HepG2 (cell line): ENCODE results near the gene CDT1. TPM values are rescaled to one million over a fixed set of nuclear protein-coding genes. Genes with fewer than 3 reads are reported as not detected.

Experiments
- AKAP8 ChIP-seq: sonication (generic); formaldehyde crosslinking; IDR thresholded peaks from 2 replicates; pipeline ENCODE4 v1.5.1; 2020; ENCODE audit warnings: mild to moderate bottlenecking, missing genetic modification reagents
- FOSL2 ChIP-seq: sonication (generic); formaldehyde crosslinking; IDR thresholded peaks from 2 replicates; pipeline ENCODE4 v1.4.0; 2020; ENCODE audit warnings: missing genetic modification reagents
- HDAC2 ChIP-seq: sonication (generic); formaldehyde crosslinking; IDR thresholded peaks from 2 replicates; pipeline ENCODE4 v1.4.0; 2020; ENCODE audit warnings: missing genetic modification reagents
- HOXD1 ChIP-seq: sonication (generic); formaldehyde crosslinking; IDR thresholded peaks from 2 replicates; pipeline ENCODE4 v1.5.0; 2020; ENCODE audit warnings: missing genetic modification reagents
- IRF2 ChIP-seq: IDR thresholded peaks from 2 replicates; pipeline ENCODE4 v1.6.1; 2018; ENCODE audit warnings: missing genetic modification reagents, missing compliant biosample characterization
- POLR2AphosphoS2 ChIP-seq: IDR thresholded peaks from 2 replicates; pipeline ENCODE4 v1.6.1; 2011; ENCODE audit warnings: low read depth, low read length, improper control_type of control experiment
- ZFP82 ChIP-seq: sonication (generic); formaldehyde crosslinking; IDR thresholded peaks from 2 replicates; pipeline ENCODE4 v1.5.1; 2020; ENCODE audit warnings: mild to moderate bottlenecking, missing genetic modification reagents, borderline replicate concordance
- ZKSCAN1 ChIP-seq: fragments of 150-350 bp; IDR thresholded peaks from 2 replicates; pipeline ENCODE4 v1.6.1; 2014; ENCODE audit warnings: low read length
- ZKSCAN8 ChIP-seq: IDR thresholded peaks from 2 replicates; pipeline ENCODE4 v1.6.1; 2016; ENCODE audit warnings: borderline replicate concordance, missing genetic modification reagents, missing compliant biosample characterization
- ZMYM3 ChIP-seq: sonication (generic); formaldehyde crosslinking; IDR thresholded peaks from 2 replicates; pipeline ENCODE4 v1.5.1; 2020; ENCODE audit warnings: mild to moderate bottlenecking, missing genetic modification reagents
- ZNF274 ChIP-seq: sonication (generic); formaldehyde crosslinking; IDR thresholded peaks from 2 replicates; pipeline ENCODE4 v1.5.1; 2020; ENCODE audit warnings: mild to moderate bottlenecking, missing genetic modification reagents
- ZNF282 ChIP-seq: fragments of 450-650 bp; IDR thresholded peaks from 2 replicates; pipeline ENCODE4 v1.6.1; 2018; ENCODE audit not compliant: partially characterized antibody
- ZNF33B ChIP-seq: sonication (generic); formaldehyde crosslinking; IDR thresholded peaks from 2 replicates; pipeline ENCODE4 v1.5.1; 2020; ENCODE audit warnings: mild to moderate bottlenecking, missing genetic modification reagents
- ZNF678 ChIP-seq: sonication (generic); formaldehyde crosslinking; IDR thresholded peaks from 2 replicates; pipeline ENCODE4 v1.4.0; 2020; ENCODE audit warnings: mild to moderate bottlenecking, missing genetic modification reagents
- ZNF749 ChIP-seq: sonication (generic); formaldehyde crosslinking; IDR thresholded peaks from 2 replicates; pipeline ENCODE4 v1.8.0; 2022; ENCODE audit warnings: mild to moderate bottlenecking, missing genetic modification reagents, moderate library complexity, borderline replicate concordance
- polyA plus RNA-seq, 8 experiments: library from polyadenylated mRNA; depleted of rRNA in 3 of 8; stranded (reverse) in 7 of 8; unstranded in 1 of 8; fragments of >200 nt; fragmentation: Illumina TruSeq in 4 of 8; extraction: Trizol in 4 of 8; gene quantifications; 2 replicates each; pipeline versions ENCODE4 v1.2.1 to v1.2.3, GENCODE V29; 2011 to 2016; ENCODE audit warnings: low read depth in 4 of 8, missing spikeins in 1 of 8, mixed read lengths in 1 of 8; ENCODE audit not compliant: insufficient read depth in 1 of 8
- total RNA-seq, 5 experiments: library from RNA; depleted of rRNA; stranded (reverse); fragments of >200 nt; fragmentation: Illumina TruSeq; extraction: Trizol; gene quantifications; 2 replicates each; pipeline ENCODE4 v1.2.3, GENCODE V29; 2016; ENCODE audit warnings: low read depth in 1 of 5
- TF ChIP-seq, protein P1 (sequence below): sonication (generic); formaldehyde crosslinking; IDR thresholded peaks from 2 replicates; pipeline ENCODE4 v1.5.1; 2020; ENCODE audit warnings: mild to moderate bottlenecking, moderate library complexity, missing genetic modification reagents
- TF ChIP-seq, protein P2 (sequence below): fragments of 450-650 bp; IDR thresholded peaks from 2 replicates; pipeline ENCODE4 v1.6.1; 2017
- TF ChIP-seq, protein P3 (sequence below): IDR thresholded peaks from 2 replicates; pipeline ENCODE4 v1.4.0; 2020; ENCODE audit warnings: mild to moderate bottlenecking, missing genetic modification reagents
- TF ChIP-seq, protein P4 (sequence below): sonication (generic); formaldehyde crosslinking; conservative IDR thresholded peaks from 2 replicates; pipeline ENCODE4 v1.8.0; 2022; ENCODE audit warnings: low read depth, missing genetic modification reagents
- TF ChIP-seq, protein P5 (sequence below): sonication (generic); formaldehyde crosslinking; IDR thresholded peaks from 2 replicates; pipeline ENCODE4 v1.4.0; 2020; ENCODE audit warnings: missing genetic modification reagents

The CDT1 gene
- total and polyA plus RNA-seq, 2 of the 13 experiments (the other 11 are each of a cell fraction or from before 2014, with no cell fraction given) = 23.1 to 23.8 TPM

DNA sequence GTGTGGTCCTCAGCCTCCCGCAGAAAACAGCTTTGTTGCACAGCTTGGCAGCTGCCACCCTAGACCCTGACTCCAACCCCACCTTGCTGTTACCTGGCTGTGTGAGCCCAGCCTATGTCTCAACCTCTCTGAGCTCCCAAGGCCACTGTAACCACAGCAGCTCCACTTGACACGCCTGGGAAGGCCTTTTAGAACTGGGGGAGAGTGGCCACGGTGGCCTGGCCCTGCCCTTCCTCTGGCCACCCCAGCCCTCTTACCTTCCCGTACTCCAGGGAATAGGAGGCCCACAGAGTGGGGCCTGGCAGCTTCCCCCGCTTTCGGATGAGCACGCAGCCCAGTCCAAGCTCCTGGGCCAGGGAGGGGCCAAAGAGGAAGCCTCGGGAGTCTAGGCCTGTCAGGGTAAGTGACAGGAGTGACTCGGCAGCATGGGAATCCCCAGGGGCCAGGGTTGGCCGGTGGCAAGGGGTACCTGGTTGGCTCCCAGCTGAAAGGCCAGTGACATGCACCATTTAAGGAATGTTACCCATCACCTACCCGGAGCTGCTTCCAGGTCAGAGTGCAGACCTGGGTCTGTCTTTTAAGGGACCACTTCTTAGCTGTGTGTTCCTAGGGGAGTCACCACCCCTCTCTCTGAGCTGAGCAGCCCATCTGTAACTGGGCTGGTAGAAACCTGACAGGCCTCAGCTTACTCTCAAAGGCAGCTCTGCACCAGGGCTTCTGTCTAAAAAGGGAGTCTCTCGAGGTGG lies 6.8 kb downstream of the CDT1 start (continued):
- TF ChIP-seq, protein P1, sequence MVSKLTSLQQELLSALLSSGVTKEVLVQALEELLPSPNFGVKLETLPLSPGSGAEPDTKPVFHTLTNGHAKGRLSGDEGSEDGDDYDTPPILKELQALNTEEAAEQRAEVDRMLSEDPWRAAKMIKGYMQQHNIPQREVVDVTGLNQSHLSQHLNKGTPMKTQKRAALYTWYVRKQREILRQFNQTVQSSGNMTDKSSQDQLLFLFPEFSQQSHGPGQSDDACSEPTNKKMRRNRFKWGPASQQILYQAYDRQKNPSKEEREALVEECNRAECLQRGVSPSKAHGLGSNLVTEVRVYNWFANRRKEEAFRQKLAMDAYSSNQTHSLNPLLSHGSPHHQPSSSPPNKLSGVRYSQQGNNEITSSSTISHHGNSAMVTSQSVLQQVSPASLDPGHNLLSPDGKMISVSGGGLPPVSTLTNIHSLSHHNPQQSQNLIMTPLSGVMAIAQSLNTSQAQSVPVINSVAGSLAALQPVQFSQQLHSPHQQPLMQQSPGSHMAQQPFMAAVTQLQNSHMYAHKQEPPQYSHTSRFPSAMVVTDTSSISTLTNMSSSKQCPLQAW = no peak
- TF ChIP-seq, protein P2, sequence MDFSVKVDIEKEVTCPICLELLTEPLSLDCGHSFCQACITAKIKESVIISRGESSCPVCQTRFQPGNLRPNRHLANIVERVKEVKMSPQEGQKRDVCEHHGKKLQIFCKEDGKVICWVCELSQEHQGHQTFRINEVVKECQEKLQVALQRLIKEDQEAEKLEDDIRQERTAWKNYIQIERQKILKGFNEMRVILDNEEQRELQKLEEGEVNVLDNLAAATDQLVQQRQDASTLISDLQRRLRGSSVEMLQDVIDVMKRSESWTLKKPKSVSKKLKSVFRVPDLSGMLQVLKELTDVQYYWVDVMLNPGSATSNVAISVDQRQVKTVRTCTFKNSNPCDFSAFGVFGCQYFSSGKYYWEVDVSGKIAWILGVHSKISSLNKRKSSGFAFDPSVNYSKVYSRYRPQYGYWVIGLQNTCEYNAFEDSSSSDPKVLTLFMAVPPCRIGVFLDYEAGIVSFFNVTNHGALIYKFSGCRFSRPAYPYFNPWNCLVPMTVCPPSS = no peak
- TF ChIP-seq ZKSCAN8 (CRISPR knock-in tag) = no peak
- TF ChIP-seq, protein P3, sequence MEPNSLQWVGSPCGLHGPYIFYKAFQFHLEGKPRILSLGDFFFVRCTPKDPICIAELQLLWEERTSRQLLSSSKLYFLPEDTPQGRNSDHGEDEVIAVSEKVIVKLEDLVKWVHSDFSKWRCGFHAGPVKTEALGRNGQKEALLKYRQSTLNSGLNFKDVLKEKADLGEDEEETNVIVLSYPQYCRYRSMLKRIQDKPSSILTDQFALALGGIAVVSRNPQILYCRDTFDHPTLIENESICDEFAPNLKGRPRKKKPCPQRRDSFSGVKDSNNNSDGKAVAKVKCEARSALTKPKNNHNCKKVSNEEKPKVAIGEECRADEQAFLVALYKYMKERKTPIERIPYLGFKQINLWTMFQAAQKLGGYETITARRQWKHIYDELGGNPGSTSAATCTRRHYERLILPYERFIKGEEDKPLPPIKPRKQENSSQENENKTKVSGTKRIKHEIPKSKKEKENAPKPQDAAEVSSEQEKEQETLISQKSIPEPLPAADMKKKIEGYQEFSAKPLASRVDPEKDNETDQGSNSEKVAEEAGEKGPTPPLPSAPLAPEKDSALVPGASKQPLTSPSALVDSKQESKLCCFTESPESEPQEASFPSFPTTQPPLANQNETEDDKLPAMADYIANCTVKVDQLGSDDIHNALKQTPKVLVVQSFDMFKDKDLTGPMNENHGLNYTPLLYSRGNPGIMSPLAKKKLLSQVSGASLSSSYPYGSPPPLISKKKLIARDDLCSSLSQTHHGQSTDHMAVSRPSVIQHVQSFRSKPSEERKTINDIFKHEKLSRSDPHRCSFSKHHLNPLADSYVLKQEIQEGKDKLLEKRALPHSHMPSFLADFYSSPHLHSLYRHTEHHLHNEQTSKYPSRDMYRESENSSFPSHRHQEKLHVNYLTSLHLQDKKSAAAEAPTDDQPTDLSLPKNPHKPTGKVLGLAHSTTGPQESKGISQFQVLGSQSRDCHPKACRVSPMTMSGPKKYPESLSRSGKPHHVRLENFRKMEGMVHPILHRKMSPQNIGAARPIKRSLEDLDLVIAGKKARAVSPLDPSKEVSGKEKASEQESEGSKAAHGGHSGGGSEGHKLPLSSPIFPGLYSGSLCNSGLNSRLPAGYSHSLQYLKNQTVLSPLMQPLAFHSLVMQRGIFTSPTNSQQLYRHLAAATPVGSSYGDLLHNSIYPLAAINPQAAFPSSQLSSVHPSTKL = no peak
- peak; percentile 57; the same call in 1 of the 2 replicates for TF ChIP-seq ZNF678 (CRISPR knock-in tag)
- TF ChIP-seq AKAP8 (CRISPR knock-in tag) = no peak; the same call in 1 of the 2 replicates
- no peak for TF ChIP-seq ZKSCAN1
- TF ChIP-seq HOXD1 (CRISPR knock-in tag) = no peak
- TF ChIP-seq ZNF33B (CRISPR knock-in tag) = 0 out of 2 replicates have a peak, but pooled peaks have one; percentile 17
- 0 out of 2 replicates have a peak, but pooled peaks have one; percentile 42 for TF ChIP-seq POLR2AphosphoS2
- peak; percentile 69; the same call in 1 of the 2 replicates for TF ChIP-seq ZMYM3 (CRISPR knock-in tag)
- TF ChIP-seq ZNF282 = no peak
- TF ChIP-seq, protein P4, sequence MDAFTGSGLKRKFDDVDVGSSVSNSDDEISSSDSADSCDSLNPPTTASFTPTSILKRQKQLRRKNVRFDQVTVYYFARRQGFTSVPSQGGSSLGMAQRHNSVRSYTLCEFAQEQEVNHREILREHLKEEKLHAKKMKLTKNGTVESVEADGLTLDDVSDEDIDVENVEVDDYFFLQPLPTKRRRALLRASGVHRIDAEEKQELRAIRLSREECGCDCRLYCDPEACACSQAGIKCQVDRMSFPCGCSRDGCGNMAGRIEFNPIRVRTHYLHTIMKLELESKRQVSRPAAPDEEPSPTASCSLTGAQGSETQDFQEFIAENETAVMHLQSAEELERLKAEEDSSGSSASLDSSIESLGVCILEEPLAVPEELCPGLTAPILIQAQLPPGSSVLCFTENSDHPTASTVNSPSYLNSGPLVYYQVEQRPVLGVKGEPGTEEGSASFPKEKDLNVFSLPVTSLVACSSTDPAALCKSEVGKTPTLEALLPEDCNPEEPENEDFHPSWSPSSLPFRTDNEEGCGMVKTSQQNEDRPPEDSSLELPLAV (CRISPR knock-in tag) = no peak
- no peak for TF ChIP-seq ZNF749 (CRISPR knock-in tag)
- TF ChIP-seq, protein P5, sequence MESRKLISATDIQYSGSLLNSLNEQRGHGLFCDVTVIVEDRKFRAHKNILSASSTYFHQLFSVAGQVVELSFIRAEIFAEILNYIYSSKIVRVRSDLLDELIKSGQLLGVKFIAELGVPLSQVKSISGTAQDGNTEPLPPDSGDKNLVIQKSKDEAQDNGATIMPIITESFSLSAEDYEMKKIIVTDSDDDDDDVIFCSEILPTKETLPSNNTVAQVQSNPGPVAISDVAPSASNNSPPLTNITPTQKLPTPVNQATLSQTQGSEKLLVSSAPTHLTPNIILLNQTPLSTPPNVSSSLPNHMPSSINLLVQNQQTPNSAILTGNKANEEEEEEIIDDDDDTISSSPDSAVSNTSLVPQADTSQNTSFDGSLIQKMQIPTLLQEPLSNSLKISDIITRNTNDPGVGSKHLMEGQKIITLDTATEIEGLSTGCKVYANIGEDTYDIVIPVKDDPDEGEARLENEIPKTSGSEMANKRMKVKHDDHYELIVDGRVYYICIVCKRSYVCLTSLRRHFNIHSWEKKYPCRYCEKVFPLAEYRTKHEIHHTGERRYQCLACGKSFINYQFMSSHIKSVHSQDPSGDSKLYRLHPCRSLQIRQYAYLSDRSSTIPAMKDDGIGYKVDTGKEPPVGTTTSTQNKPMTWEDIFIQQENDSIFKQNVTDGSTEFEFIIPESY (CRISPR knock-in tag) = no peak
- TF ChIP-seq FOSL2 (CRISPR knock-in tag) = no peak
- 0 out of 2 replicates have a peak, but pooled peaks have one; percentile 17 for TF ChIP-seq ZFP82 (CRISPR knock-in tag)
- no peak; the same call in 1 of the 2 replicates for TF ChIP-seq ZNF274 (CRISPR knock-in tag)
- no peak; the same call in 1 of the 2 replicates for TF ChIP-seq HDAC2
- no peak for TF ChIP-seq IRF2 (CRISPR knock-in tag)
